GM23338 (cell line): ENCODE data around the gene NOSTRIN. TPM values are rescaled to one million over a fixed set of nuclear protein-coding genes. Genes with fewer than 3 reads are reported as not detected.

Experiments used
- ATAC-seq: fragments of 200-7000 bp; cut with Tn5 transposase; 3 replicates; pipeline ENCODE4 v1.9.1; 2020
- DNase-seq: peaks from one replicate; pipeline ENCODE4 v3.0.0-alpha.2; 2015; ENCODE audit warnings: low spot score
- H2AFZ ChIP-seq: fragments of 200-600 bp; sonication (generic); 2 replicates; pipeline ENCODE4 v1.8.0; 2016; ENCODE audit warnings: antibody characterized with exemption, mild to moderate bottlenecking, moderate library complexity
- H3F3A ChIP-seq: fragments of 200-600 bp; sonication (generic); replicated peaks from 2 replicates; pipeline ENCODE4 v1.8.0; 2017; ENCODE audit warnings: antibody characterized with exemption, mixed run types, low read depth
- H3K27ac ChIP-seq: fragments of 200-600 bp; sonication (generic); 2 replicates; pipeline ENCODE4 v1.6.1; 2016; ENCODE audit warnings: low read depth
- H3K27me3 ChIP-seq: fragments of 200-600 bp; sonication (generic); 2 replicates; pipeline ENCODE4 v1.8.0; 2016; ENCODE audit warnings: mild to moderate bottlenecking, mixed run types, moderate library complexity; ENCODE audit not compliant: insufficient read depth
- H3K36me3 ChIP-seq: fragments of 200-600 bp; sonication (generic); 2 replicates; pipeline ENCODE4 v1.8.0; 2016; ENCODE audit warnings: mild to moderate bottlenecking; ENCODE audit not compliant: insufficient read depth
- H3K4me1 ChIP-seq: fragments of 200-600 bp; sonication (generic); 2 replicates; pipeline ENCODE4 v1.8.0; 2016; ENCODE audit warnings: mild to moderate bottlenecking, moderate library complexity; ENCODE audit not compliant: insufficient read depth
- H3K4me2 ChIP-seq: fragments of 200-600 bp; sonication (generic); 2 replicates; pipeline ENCODE4 v1.7.1; 2017; ENCODE audit warnings: mixed run types
- H3K4me3 ChIP-seq: fragments of 200-600 bp; sonication (generic); 2 replicates; pipeline ENCODE4 v1.6.1; 2016; ENCODE audit warnings: mixed run types
- H3K79me2 ChIP-seq: fragments of 200-600 bp; sonication (generic); replicated peaks from 2 replicates; pipeline ENCODE4 v1.8.0; 2017; ENCODE audit warnings: mild to moderate bottlenecking; ENCODE audit not compliant: insufficient read depth
- H3K9me2 ChIP-seq: fragments of 200-600 bp; sonication (generic); 2 replicates; pipeline ENCODE4 v1.8.0; 2017; ENCODE audit not compliant: insufficient read depth
- H4K20me1 ChIP-seq: fragments of 200-600 bp; sonication (generic); replicated peaks from 2 replicates; pipeline ENCODE4 v1.8.0; 2017; ENCODE audit warnings: mild to moderate bottlenecking; ENCODE audit not compliant: insufficient read depth
- H3K27ac Mint-ChIP-seq: 2 replicates; pipeline ENCODE4 v1.8.0; 2020; ENCODE audit warnings: inconsistent platforms, mild to moderate bottlenecking, moderate library complexity, mixed read lengths
- H3K27me3 Mint-ChIP-seq: 3 replicates; pipeline ENCODE4 v1.8.0; 2022; ENCODE audit warnings: low read depth, mild to moderate bottlenecking, moderate library complexity, mixed read lengths, inconsistent platforms; ENCODE audit not compliant: insufficient read depth, poor library complexity
- H3K36me3 Mint-ChIP-seq: 3 replicates; pipeline ENCODE4 v1.8.0; 2021; ENCODE audit warnings: low read depth, mild to moderate bottlenecking, inconsistent platforms, moderate library complexity, mixed read lengths
- H3K4me1 Mint-ChIP-seq: 3 replicates; pipeline ENCODE4 v1.8.0; 2020; ENCODE audit warnings: mild to moderate bottlenecking, inconsistent platforms, mixed read lengths
- H3K4me3 Mint-ChIP-seq: 3 replicates; pipeline ENCODE4 v1.8.0; 2021; ENCODE audit warnings: moderate library complexity, mild to moderate bottlenecking, inconsistent platforms, mixed read lengths
- H3K9me3 Mint-ChIP-seq: 3 replicates; pipeline ENCODE4 v1.8.0; 2020; ENCODE audit warnings: moderate library complexity, mild to moderate bottlenecking, inconsistent platforms, mixed read lengths
- CREB1 ChIP-seq: fragments of 250-450 bp; sonication (Bioruptor Pico); IDR thresholded peaks from 2 replicates; pipeline ENCODE4 v1.5.0; 2020; ENCODE audit warnings: low read depth, mild to moderate bottlenecking, moderate library complexity
- CTCF ChIP-seq, 2 experiments: fragments of 200-600 bp in 1 of 2; sonication (generic) in 1 of 2; conservative IDR thresholded peaks; 2 replicates each; pipeline versions ENCODE4 v1.5.1 to v1.6.1; 2016 to 2017; ENCODE audit warnings: antibody characterized with exemption in 2 of 2, low read depth in 2 of 2, mild to moderate bottlenecking in 2 of 2, moderate library complexity in 1 of 2
- ETS1 ChIP-seq: IDR thresholded peaks from 2 replicates; pipeline ENCODE4 v1.6.1; 2016; ENCODE audit warnings: antibody characterized with exemption
- EZH2 ChIP-seq: fragments of 200-600 bp; sonication (generic); IDR thresholded peaks from one replicate; pipeline ENCODE4 v1.8.0; 2017; ENCODE audit warnings: antibody characterized with exemption, mild to moderate bottlenecking, low read depth; ENCODE audit not compliant: unreplicated experiment
- EZH2phosphoT487 ChIP-seq: fragments of 200-600 bp; sonication (generic); IDR thresholded peaks from one replicate; pipeline ENCODE4 v1.8.1; 2018; ENCODE audit warnings: antibody characterized with exemption; ENCODE audit not compliant: unreplicated experiment
- JUNB ChIP-seq: IDR thresholded peaks from one replicate; pipeline ENCODE4 v1.6.1; 2016; ENCODE audit warnings: antibody characterized with exemption; ENCODE audit not compliant: unreplicated experiment
- NANOG ChIP-seq: IDR thresholded peaks from 2 replicates; pipeline ENCODE4 v1.6.1; 2016; ENCODE audit warnings: antibody characterized with exemption, borderline replicate concordance
- POLR2AphosphoS5 ChIP-seq: IDR thresholded peaks from 2 replicates; pipeline ENCODE4 v1.6.1; 2016; ENCODE audit warnings: antibody characterized with exemption, low read depth
- REST ChIP-seq: IDR thresholded peaks from one replicate; pipeline ENCODE4 v1.6.1; 2018; ENCODE audit warnings: antibody characterized with exemption; ENCODE audit not compliant: unreplicated experiment
- STAT1 ChIP-seq: IDR thresholded peaks from one replicate; pipeline ENCODE4 v1.6.1; 2016; ENCODE audit warnings: antibody characterized with exemption; ENCODE audit not compliant: unreplicated experiment
- ZNF114 ChIP-seq: fragments of 250-450 bp; sonication (Bioruptor Pico); IDR thresholded peaks from 2 replicates; pipeline ENCODE4 v1.5.0; 2020; ENCODE audit warnings: mild to moderate bottlenecking, moderate library complexity
- ZNF331 ChIP-seq: fragments of 250-450 bp; sonication (Bioruptor Pico); IDR thresholded peaks from 2 replicates; pipeline ENCODE4 v1.5.0; 2020; ENCODE audit warnings: low read depth, mild to moderate bottlenecking, moderate library complexity
- polyA plus RNA-seq: library from polyadenylated mRNA; unstranded; fragments of >200 nt; fragmentation: Nextera tagmentation; extraction: Ambion mirVana; gene quantifications from 2 replicates; pipeline ENCODE4 v1.2.1, GENCODE V29; 2016
- total RNA-seq: library from RNA; depleted of rRNA; stranded (reverse); fragments of >200 nt; shearing (Covaris generic); gene quantifications from 2 replicates; pipeline ENCODE4 v1.2.3, GENCODE V29; 2014
- TF ChIP-seq, protein P1 (sequence below): fragments of 250-450 bp; sonication (Bioruptor Pico); IDR thresholded peaks from 2 replicates; pipeline ENCODE4 v1.5.0; 2020; ENCODE audit warnings: mild to moderate bottlenecking, moderate library complexity

The NOSTRIN gene
- total and polyA plus RNA-seq, 2 experiments from 2014 or later = 1.8 TPM; not detected in 1

DNA sequence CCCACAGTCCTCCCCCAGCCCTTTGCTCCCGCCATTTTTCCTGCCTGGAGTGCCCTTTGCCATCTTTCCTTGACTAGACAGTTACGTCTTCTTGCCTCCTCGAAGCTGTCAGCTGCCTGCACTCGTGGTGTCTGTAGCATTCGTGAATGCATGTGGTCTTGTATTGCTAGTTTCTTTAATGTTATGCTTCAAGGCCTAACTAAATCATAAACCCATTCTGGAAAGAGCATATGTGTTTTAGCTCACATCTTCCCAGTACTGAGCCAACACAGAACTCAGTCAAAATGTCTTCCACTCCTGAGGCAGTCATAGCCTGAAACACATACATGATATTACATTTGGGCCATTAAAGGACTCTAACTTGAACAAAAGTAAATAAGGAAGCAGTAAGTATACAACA, 52.2 kb downstream of the NOSTRIN start:
- H3K36me3 Mint-ChIP-seq = peaks cover 8% of the 10 kb centered on the region; the same call in 2 of the 3 replicates
- no peak for ATAC-seq

More for the DNA sequence above, 52.2 kb downstream of the NOSTRIN start:
- Histone ChIP-seq H3K27me3 (no peaks in the 10 kb centered on the region), H3K4me2 (no peak overlapping the region), H3K9me2 (no peaks in the 10 kb centered on the region), H3K79me2 (no peaks in the 10 kb centered on the region), H3K36me3 (no peaks in the 10 kb centered on the region), H3F3A (no peaks in the 10 kb centered on the region), H3K4me1 (peaks cover 8% of the 10 kb centered on the region), H3K27ac (no peak overlapping the region), H3K4me3 (no peak overlapping the region), H4K20me1 (no peaks in the 10 kb centered on the region), H2AFZ (no peak overlapping the region)
- TF ChIP-seq EZH2 (no peak), STAT1 (no peak), CREB1 (no peak), CTCF (conservative IDR thresholded peaks at IDR 0.05; ENCODE audit: low read depth in 2 of 2) (no peak), JUNB (no peak), REST (no peak), ZNF331 (CRISPR knock-in tag) (no peak), NANOG (no peak), ZNF114 (CRISPR knock-in tag) (no peak), POLR2AphosphoS5 (no peak), ETS1 (no peak), EZH2phosphoT487 (no peak)
- TF ChIP-seq, protein P1, sequence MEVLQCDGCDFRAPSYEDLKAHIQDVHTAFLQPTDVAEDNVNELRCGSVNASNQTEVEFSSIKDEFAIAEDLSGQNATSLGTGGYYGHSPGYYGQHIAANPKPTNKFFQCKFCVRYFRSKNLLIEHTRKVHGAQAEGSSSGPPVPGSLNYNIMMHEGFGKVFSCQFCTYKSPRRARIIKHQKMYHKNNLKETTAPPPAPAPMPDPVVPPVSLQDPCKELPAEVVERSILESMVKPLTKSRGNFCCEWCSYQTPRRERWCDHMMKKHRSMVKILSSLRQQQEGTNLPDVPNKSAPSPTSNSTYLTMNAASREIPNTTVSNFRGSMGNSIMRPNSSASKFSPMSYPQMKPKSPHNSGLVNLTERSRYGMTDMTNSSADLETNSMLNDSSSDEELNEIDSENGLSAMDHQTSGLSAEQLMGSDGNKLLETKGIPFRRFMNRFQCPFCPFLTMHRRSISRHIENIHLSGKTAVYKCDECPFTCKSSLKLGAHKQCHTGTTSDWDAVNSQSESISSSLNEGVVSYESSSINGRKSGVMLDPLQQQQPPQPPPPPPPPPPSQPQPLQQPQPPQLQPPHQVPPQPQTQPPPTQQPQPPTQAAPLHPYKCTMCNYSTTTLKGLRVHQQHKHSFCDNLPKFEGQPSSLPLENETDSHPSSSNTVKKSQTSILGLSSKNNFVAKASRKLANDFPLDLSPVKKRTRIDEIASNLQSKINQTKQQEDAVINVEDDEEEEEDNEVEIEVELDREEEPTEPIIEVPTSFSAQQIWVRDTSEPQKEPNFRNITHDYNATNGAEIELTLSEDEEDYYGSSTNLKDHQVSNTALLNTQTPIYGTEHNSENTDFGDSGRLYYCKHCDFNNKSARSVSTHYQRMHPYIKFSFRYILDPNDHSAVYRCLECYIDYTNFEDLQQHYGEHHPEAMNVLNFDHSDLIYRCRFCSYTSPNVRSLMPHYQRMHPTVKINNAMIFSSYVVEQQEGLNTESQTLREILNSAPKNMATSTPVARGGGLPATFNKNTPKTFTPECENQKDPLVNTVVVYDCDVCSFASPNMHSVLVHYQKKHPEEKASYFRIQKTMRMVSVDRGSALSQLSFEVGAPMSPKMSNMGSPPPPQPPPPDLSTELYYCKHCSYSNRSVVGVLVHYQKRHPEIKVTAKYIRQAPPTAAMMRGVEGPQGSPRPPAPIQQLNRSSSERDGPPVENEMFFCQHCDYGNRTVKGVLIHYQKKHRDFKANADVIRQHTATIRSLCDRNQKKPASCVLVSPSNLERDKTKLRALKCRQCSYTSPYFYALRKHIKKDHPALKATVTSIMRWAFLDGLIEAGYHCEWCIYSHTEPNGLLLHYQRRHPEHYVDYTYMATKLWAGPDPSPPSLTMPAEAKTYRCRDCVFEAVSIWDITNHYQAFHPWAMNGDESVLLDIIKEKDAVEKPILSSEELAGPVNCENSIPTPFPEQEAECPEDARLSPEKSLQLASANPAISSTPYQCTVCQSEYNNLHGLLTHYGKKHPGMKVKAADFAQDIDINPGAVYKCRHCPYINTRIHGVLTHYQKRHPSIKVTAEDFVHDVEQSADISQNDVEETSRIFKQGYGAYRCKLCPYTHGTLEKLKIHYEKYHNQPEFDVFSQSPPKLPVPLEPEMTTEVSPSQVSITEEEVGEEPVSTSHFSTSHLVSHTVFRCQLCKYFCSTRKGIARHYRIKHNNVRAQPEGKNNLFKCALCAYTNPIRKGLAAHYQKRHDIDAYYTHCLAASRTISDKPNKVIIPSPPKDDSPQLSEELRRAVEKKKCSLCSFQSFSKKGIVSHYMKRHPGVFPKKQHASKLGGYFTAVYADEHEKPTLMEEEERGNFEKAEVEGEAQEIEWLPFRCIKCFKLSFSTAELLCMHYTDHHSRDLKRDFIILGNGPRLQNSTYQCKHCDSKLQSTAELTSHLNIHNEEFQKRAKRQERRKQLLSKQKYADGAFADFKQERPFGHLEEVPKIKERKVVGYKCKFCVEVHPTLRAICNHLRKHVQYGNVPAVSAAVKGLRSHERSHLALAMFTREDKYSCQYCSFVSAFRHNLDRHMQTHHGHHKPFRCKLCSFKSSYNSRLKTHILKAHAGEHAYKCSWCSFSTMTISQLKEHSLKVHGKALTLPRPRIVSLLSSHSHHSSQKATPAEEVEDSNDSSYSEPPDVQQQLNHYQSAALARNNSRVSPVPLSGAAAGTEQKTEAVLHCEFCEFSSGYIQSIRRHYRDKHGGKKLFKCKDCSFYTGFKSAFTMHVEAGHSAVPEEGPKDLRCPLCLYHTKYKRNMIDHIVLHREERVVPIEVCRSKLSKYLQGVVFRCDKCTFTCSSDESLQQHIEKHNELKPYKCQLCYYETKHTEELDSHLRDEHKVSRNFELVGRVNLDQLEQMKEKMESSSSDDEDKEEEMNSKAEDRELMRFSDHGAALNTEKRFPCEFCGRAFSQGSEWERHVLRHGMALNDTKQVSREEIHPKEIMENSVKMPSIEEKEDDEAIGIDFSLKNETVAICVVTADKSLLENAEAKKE (CRISPR knock-in tag) = no peak
- no peak for DNase-seq
- H3K9me3 Mint-ChIP-seq = no peaks in the 10 kb centered on the region
- H3K27ac Mint-ChIP-seq = no peak overlapping the region
- H3K4me3 Mint-ChIP-seq = no peak overlapping the region
- H3K27me3 Mint-ChIP-seq = peaks cover 2% of the 10 kb centered on the region
- peaks cover 10% of the 10 kb centered on the region for H3K4me1 Mint-ChIP-seq
